HCT116 (cell line): Measurements from ENCODE around the gene BLTP3A. TPM values are rescaled to one million over a fixed set of nuclear protein-coding genes. Genes with fewer than 3 reads are reported as not detected.

ENCODE experiments used
- ATAC-seq: fragments of 200-7000 bp; cut with Tn5 transposase; 2 replicates; pipeline ENCODE4 v1.9.1; 2020; ENCODE audit warnings: mild to moderate bottlenecking, moderate library complexity
- BruUV-seq: library from RNA; stranded (reverse); fragments of 400-500 nt; replicated peaks from 2 replicates; lab custom pipeline; 2021; lab: Mats Ljungman, UMichigan
- CTCF ChIA-PET: fragments of 300-600 bp; sonication (Branson Sonifier 250); formaldehyde crosslinking; loops from one replicate; lab custom pipeline; 2021; ENCODE audit warnings: antibody characterized with exemption; lab: Charles Lee
- POLR2A ChIA-PET: fragments of 300-600, 350-600 bp; sonication (Branson Sonifier 250); formaldehyde crosslinking; loops from one replicate; lab custom pipeline; 2021; ENCODE audit warnings: antibody characterized with exemption; lab: Charles Lee
- RAD21 ChIA-PET, 2 experiments: fragments of 300-600 bp; sonication (Branson Sonifier 250); formaldehyde crosslinking; loops; one replicate each; lab custom pipeline; 2023; ENCODE audit warnings: low total read pairs in 2 of 2; ENCODE audit not compliant: uncharacterized antibody in 2 of 2, unreplicated experiment in 2 of 2, low non-redundant PET in 1 of 2; lab: Charles Lee
- DNase-seq: peaks from one replicate; pipeline ENCODE4 v3.0.0-alpha.2; 2010; ENCODE audit warnings: low read depth, low spot score
- H2AFZ ChIP-seq: fragments of 200-600 bp; shearing (Covaris generic), sonication (generic); 2 replicates; pipeline ENCODE4 v1.6.1; 2017; ENCODE audit warnings: low read depth, mixed run types, mixed read lengths, antibody characterized with exemption, low read length; ENCODE audit not compliant: poor library complexity, severe bottlenecking
- H3K27ac ChIP-seq: 2 replicates; pipeline ENCODE4 v1.5.1; 2012; ENCODE audit warnings: low read depth, low read length
- H3K27me3 ChIP-seq: fragments of 200-600 bp; sonication (generic); 2 replicates; pipeline ENCODE4 v1.6.1; 2016; ENCODE audit warnings: mixed run types, low read length, mixed read lengths; ENCODE audit not compliant: insufficient read depth
- H3K36me3 ChIP-seq, 2 experiments: fragments of 200-500 bp in 1 of 2; fragments of 200-600 bp in 1 of 2; sonication (Bioruptor generic) in 1 of 2; sonication (generic) in 1 of 2; 2 replicates each; pipeline versions ENCODE4 v1.5.1 to v1.6.1; 2014 to 2016; ENCODE audit warnings: low read length in 2 of 2, inconsistent platforms in 1 of 2, mixed read lengths in 1 of 2, mixed run types in 1 of 2; ENCODE audit not compliant: insufficient read depth in 2 of 2, control insufficient read depth in 1 of 2
- H3K4me1 ChIP-seq, 2 experiments: fragments of 200-600 bp in 1 of 2; sonication (generic) in 1 of 2; 2 replicates each; pipeline versions ENCODE4 v1.5.1 to v1.6.1; 2012 to 2017; ENCODE audit warnings: low read length in 2 of 2, inconsistent platforms in 1 of 2, mild to moderate bottlenecking in 1 of 2, mixed read lengths in 1 of 2, mixed run types in 1 of 2, moderate library complexity in 1 of 2; ENCODE audit not compliant: insufficient read depth in 2 of 2, control insufficient read depth in 1 of 2
- H3K4me2 ChIP-seq: fragments of 200-600 bp; sonication (generic); 2 replicates; pipeline ENCODE4 v1.6.1; 2017; ENCODE audit warnings: mixed run types, low read length, mixed read lengths
- H3K4me3 ChIP-seq, 2 experiments: fragments of 200-600 bp in 1 of 2; sonication (generic) in 1 of 2; replicated peaks in 1 of 2; 2 replicates each; pipeline ENCODE4 v1.5.1; 2011 to 2016; ENCODE audit warnings: low read length in 2 of 2, control low read depth in 1 of 2, low read depth in 1 of 2, mild to moderate bottlenecking in 1 of 2, mixed read lengths in 1 of 2, mixed run types in 1 of 2
- H3K79me2 ChIP-seq: fragments of 200-600 bp; sonication (generic); 2 replicates; pipeline ENCODE4 v1.6.1; 2017; ENCODE audit warnings: mild to moderate bottlenecking, mixed run types, low read length, moderate library complexity, mixed read lengths; ENCODE audit not compliant: insufficient read depth
- H3K9ac ChIP-seq: fragments of 200-600 bp; sonication (generic); 2 replicates; pipeline ENCODE4 v1.6.1; 2016; ENCODE audit warnings: low read length, mixed read lengths
- H3K9me2 ChIP-seq: fragments of 200-600 bp; sonication (generic), shearing (Covaris generic); 2 replicates; pipeline ENCODE4 v1.6.1; 2017; ENCODE audit warnings: mixed run types, mild to moderate bottlenecking, moderate library complexity; ENCODE audit not compliant: insufficient read depth
- H3K9me3 ChIP-seq, 2 experiments: fragments of 200-500 bp in 1 of 2; fragments of 200-600 bp in 1 of 2; sonication (Bioruptor generic) in 1 of 2; sonication (generic) in 1 of 2; 2 replicates each; pipeline ENCODE4 v1.6.1; 2014 to 2017; ENCODE audit warnings: low read length in 2 of 2, mixed read lengths in 2 of 2, inconsistent platforms in 1 of 2, low read depth in 1 of 2, mild to moderate bottlenecking in 1 of 2, mixed run types in 1 of 2, moderate library complexity in 1 of 2; ENCODE audit not compliant: control insufficient read depth in 1 of 2, insufficient read depth in 1 of 2
- H4K20me1 ChIP-seq: fragments of 200-600 bp; sonication (generic), shearing (Covaris generic); 2 replicates; pipeline ENCODE4 v1.6.1; 2017; ENCODE audit warnings: mixed run types, mild to moderate bottlenecking, moderate library complexity; ENCODE audit not compliant: insufficient read depth
- CEBPB ChIP-seq: IDR thresholded peaks from 2 replicates; pipeline ENCODE4 v1.6.1; 2012; ENCODE audit warnings: low read depth
- ELF1 ChIP-seq: IDR thresholded peaks from 2 replicates; pipeline ENCODE4 v1.6.1; 2012; ENCODE audit warnings: low read depth, borderline replicate concordance
- EZH2 ChIP-seq: fragments of 200-600 bp; sonication (generic); IDR thresholded peaks from 2 replicates; pipeline ENCODE4 v1.6.1; 2017; ENCODE audit warnings: antibody characterized with exemption, mixed run types
- EZH2phosphoT487 ChIP-seq: fragments of 200-600 bp; IDR thresholded peaks from 2 replicates; pipeline ENCODE4 v1.6.1; 2018; ENCODE audit warnings: antibody characterized with exemption, borderline replicate concordance
- FOSL1 ChIP-seq: IDR thresholded peaks from 2 replicates; pipeline ENCODE4 v1.6.1; 2012; ENCODE audit warnings: low read depth
- SIN3A ChIP-seq: IDR thresholded peaks from 2 replicates; pipeline ENCODE4 v1.6.1; 2012; ENCODE audit warnings: low read depth
- SRF ChIP-seq: IDR thresholded peaks from 2 replicates; pipeline ENCODE4 v1.6.1; 2012; ENCODE audit warnings: low read depth
- YY1 ChIP-seq: IDR thresholded peaks from 2 replicates; pipeline ENCODE4 v1.6.1; 2011; ENCODE audit warnings: low read length, low read depth, moderate library complexity, mild to moderate bottlenecking; ENCODE audit not compliant: insufficient replicate concordance; ENCODE audit errors: extremely low read depth
- ZFX ChIP-seq: fragments of 450-650 bp; IDR thresholded peaks from 2 replicates; pipeline ENCODE4 v1.6.1; 2017
- ZNF274 ChIP-seq: fragments of 200-500 bp; sonication (Bioruptor generic); IDR thresholded peaks from 2 replicates; pipeline ENCODE4 v1.6.1; 2014; ENCODE audit warnings: mild to moderate bottlenecking, low read depth, low read length, inconsistent platforms
- intact Hi-C: fragments of 100-400 bp; cut with micrococcal nuclease; formaldehyde crosslinking; loops from 2 replicates; pipeline ENCODE4 v1.10.0; 2022
- total RNA-seq: library from RNA; stranded (reverse); gene quantifications from one replicate; pipeline ENCODE4 v1.2.1, GENCODE V29; 2021; ENCODE audit not compliant: unreplicated experiment
- TF ChIP-seq, protein P1 (sequence below): IDR thresholded peaks from 2 replicates; pipeline ENCODE4 v1.6.1; 2012
- TF ChIP-seq, protein P2 (sequence below): IDR thresholded peaks from 2 replicates; pipeline ENCODE4 v1.6.1; 2012
- TF ChIP-seq, protein P3 (sequence below): IDR thresholded peaks from 2 replicates; pipeline ENCODE4 v1.6.1; 2012; ENCODE audit warnings: low read depth
- TF ChIP-seq, protein P4 (sequence below): IDR thresholded peaks from 2 replicates; pipeline ENCODE4 v1.6.1; 2011; ENCODE audit warnings: mild to moderate bottlenecking, low read length, moderate library complexity; ENCODE audit not compliant: insufficient replicate concordance; ENCODE audit errors: extremely low read depth

BLTP3A gene
- total RNA-seq, 1 experiment from 2014 or later = 21.5 TPM

DNA sequence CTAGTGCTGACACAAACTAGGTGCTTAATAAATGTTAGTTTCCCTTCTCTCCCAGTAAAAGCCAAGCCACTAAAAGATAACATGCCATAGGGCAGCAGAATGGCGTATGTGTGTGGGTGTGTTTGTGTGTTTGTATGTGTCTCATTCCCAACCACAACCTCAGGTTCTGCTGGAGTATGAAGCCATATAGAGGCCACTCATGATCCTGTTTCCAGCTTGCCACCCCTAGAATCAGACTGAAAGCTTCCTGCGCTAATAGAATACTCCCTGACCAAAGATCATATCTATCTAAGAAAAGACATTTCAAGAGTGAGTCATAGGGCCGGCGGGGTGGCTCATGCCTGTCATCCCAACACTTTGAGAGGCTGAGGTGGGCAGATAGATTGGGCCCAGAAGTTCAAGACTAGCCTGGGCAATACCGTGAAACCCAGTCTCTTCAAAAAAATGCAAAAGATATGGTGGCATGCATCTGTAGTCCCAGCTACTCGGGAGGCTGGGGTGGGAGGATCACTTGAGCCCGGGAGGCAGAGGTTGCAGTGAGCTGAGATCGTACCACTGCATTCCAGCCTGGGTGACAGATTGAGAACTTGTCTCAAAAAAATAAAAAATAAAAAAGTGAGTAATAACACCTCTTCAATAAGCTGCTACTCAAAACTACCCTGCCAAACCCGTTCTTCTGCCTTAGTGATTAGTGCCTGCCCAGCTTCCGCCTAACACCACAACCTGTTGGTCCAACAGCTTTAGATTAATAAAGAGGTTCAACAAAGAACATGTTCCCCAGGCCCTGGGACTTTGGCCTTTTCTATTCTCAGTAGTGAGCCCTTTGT, 46.4 kb upstream of the BLTP3A start (continued):
- TF ChIP-seq ZFX (no peak), SRF (no peak)

DNA sequence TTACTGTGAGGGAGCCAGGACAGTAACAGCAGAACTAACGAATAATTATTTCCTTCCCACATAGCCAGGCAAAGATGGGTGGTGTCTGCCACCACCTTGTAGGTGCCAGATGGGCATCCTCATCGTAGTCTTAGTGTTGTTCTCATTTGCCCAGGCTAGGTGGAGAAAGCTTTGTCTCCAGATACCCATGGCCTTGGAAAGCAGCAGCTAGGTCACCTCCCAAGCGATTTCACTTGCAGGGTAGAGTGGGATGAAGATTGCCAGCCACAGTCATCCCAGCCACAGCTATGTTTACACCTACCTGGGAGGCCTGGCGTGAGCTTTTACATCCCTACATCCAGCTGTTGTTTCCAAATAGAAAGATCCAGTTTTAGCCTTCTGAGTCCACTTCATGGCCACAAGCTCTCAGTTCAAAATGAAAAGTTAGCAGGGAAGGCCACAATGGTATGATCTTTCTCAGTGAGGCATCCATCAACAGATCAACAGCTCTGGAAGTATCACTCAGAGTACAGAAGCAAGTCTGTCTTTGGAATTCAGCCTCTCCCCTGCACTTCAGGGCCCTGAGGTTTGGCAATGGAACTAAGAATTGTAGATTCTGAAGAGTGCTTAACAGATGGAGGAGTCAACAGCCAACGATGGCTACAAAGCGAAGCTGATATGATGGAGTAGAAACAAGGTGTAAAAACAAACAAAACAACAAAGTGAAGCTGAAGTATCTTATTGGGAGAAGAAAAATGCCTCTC, 45.6 kb upstream of the BLTP3A start:
- ChIA-PET POLR2A (interaction anchor here (0.7 to 1.2 kb wide), 3 partner anchors 8 to 45 kb away, joined by 3 to 5 read pairs (median 3); partner anchors contain the start of gene BLTP3A), RAD21 (no interaction called here), CTCF (no interaction called here)
- no peaks in the 10 kb centered on the region for H4K20me1 ChIP-seq
- no peak for DNase-seq
- H3K36me3 ChIP-seq = no peaks in the 10 kb centered on the region
- no peak for ATAC-seq
- H3K27me3 ChIP-seq = no peaks in the 10 kb centered on the region
- no peaks in the 10 kb centered on the region for H3K79me2 ChIP-seq
- no peak overlapping the region for H3K4me3 ChIP-seq
- H3K9me3 ChIP-seq = no peaks in the 10 kb centered on the region
- intact Hi-C loops = no loop called here
- no peak overlapping the region for H2AFZ ChIP-seq
- H3K27ac ChIP-seq = no peak overlapping the region
- TF ChIP-seq FOSL1 (no peak), EZH2phosphoT487 (no peak), SIN3A (no peak), CEBPB (no peak), ZNF274 (no peak), ZFX (no peak), SRF (no peak), EZH2 (no peak), ELF1 (no peak), YY1 (no peak)
- TF ChIP-seq, protein P1, sequence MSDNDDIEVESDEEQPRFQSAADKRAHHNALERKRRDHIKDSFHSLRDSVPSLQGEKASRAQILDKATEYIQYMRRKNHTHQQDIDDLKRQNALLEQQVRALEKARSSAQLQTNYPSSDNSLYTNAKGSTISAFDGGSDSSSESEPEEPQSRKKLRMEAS = no peak
- TF ChIP-seq, protein P2, sequence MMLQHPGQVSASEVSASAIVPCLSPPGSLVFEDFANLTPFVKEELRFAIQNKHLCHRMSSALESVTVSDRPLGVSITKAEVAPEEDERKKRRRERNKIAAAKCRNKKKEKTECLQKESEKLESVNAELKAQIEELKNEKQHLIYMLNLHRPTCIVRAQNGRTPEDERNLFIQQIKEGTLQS = no peak
- TF ChIP-seq, protein P3, sequence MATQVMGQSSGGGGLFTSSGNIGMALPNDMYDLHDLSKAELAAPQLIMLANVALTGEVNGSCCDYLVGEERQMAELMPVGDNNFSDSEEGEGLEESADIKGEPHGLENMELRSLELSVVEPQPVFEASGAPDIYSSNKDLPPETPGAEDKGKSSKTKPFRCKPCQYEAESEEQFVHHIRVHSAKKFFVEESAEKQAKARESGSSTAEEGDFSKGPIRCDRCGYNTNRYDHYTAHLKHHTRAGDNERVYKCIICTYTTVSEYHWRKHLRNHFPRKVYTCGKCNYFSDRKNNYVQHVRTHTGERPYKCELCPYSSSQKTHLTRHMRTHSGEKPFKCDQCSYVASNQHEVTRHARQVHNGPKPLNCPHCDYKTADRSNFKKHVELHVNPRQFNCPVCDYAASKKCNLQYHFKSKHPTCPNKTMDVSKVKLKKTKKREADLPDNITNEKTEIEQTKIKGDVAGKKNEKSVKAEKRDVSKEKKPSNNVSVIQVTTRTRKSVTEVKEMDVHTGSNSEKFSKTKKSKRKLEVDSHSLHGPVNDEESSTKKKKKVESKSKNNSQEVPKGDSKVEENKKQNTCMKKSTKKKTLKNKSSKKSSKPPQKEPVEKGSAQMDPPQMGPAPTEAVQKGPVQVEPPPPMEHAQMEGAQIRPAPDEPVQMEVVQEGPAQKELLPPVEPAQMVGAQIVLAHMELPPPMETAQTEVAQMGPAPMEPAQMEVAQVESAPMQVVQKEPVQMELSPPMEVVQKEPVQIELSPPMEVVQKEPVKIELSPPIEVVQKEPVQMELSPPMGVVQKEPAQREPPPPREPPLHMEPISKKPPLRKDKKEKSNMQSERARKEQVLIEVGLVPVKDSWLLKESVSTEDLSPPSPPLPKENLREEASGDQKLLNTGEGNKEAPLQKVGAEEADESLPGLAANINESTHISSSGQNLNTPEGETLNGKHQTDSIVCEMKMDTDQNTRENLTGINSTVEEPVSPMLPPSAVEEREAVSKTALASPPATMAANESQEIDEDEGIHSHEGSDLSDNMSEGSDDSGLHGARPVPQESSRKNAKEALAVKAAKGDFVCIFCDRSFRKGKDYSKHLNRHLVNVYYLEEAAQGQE = no peak
- TF ChIP-seq, protein P4, sequence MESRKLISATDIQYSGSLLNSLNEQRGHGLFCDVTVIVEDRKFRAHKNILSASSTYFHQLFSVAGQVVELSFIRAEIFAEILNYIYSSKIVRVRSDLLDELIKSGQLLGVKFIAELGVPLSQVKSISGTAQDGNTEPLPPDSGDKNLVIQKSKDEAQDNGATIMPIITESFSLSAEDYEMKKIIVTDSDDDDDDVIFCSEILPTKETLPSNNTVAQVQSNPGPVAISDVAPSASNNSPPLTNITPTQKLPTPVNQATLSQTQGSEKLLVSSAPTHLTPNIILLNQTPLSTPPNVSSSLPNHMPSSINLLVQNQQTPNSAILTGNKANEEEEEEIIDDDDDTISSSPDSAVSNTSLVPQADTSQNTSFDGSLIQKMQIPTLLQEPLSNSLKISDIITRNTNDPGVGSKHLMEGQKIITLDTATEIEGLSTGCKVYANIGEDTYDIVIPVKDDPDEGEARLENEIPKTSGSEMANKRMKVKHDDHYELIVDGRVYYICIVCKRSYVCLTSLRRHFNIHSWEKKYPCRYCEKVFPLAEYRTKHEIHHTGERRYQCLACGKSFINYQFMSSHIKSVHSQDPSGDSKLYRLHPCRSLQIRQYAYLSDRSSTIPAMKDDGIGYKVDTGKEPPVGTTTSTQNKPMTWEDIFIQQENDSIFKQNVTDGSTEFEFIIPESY = no peak
- no peak overlapping the region for H3K9ac ChIP-seq
- BruUV-seq = no TSS peak
- peaks cover 10 to 16% of the 10 kb centered on the region in 2 experiments for H3K4me1 ChIP-seq
- H3K4me2 ChIP-seq = peak overlapping the region; percentile 61
- H3K9me2 ChIP-seq = no peaks in the 10 kb centered on the region
